ENCODE measurements around the gene AGAP2. TPM values are rescaled to one million over a fixed set of nuclear protein-coding genes. Genes with fewer than 3 reads are reported as not detected.

Gene AGAP2
- total RNA-seq, 1 experiment from 2014 or later = 0.40 TPM

DNA sequence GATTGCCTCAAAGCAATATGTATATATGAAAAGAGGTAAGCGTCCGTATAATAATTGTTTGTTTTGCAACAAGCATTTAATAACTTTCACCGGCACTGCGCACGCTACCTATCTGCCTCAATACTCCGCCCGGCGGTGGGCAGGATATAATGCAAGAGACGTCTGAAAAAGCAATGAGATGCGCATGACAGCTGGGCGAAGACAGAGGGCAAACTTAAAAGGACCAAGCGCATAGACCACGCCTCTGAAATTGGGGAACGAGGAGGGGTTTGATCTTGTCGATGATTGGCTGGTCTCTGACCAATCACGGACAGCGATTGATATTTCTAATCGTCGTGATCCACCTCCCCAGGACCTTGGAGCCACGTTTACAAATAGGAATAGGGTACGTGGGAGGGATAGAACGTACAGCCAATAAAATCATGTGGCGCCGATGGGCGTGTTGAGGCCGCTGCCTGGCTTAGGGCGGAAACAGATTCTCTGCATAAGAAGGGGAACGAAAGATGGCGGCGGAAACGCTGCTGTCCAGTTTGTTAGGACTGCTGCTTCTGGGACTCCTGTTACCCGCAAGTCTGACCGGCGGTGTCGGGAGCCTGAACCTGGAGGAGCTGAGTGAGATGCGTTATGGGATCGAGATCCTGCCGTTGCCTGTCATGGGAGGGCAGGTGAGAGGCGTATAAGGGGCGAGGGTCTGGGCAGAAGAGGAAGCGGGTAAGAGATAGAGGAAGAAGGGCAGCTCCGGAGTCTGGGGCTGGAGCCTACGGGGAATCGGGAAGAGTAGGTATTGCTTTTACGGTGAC lies 44.7 kb downstream of the AGAP2 start, which contains the start of gene OS9:
OS9 (plus strand) TSS at position 474 of the 800 bp plus-strand sequence; CDS start at position 504, 30 bp downstream.
- Histone ChIP-seq H3F3A (ENCODE audit: low read length, unreplicated experiment) (no peaks in the 10 kb centered on the region), H3K9ac (ENCODE audit: low read length) (peak within 1 kb of the TSS; percentile 75), H3K27me3 (ENCODE audit: low read length) (no peaks in the 10 kb centered on the region), H3K9me2 (replicated peaks; ENCODE audit: low read length) (no peaks in the 10 kb centered on the region), H3K4me2 (ENCODE audit: low read length) (peak within 1 kb of the TSS; percentile 100), H3K9me3 (ENCODE audit: low read length) (no peaks in the 10 kb centered on the region), H3K4me1 (ENCODE audit: insufficient read depth, low read length) (peaks cover 12% of the 10 kb centered on the region), H4K20me1 (ENCODE audit: low read length) (no peaks in the 10 kb centered on the region), H3K36me3 (ENCODE audit: low read depth, low read length) (peaks cover 23% of the 10 kb centered on the region; the same call in 1 of the 2 replicates), H3K27ac (ENCODE audit: low read length) (no peak within 1 kb of the TSS), H3K4me3 (ENCODE audit: low read length) (peak within 1 kb of the TSS; percentile 97), H3K79me2 (ENCODE audit: low read length) (peaks cover 16% of the 10 kb centered on the region), H2AFZ (ENCODE audit: low read length) (peak within 1 kb of the TSS; percentile 98)
- CTCF ChIA-PET = no interaction called here
- ATAC-seq (peak; percentile 98), DNase-seq (peak; percentile 99)
- TF ChIP-seq, protein P1, sequence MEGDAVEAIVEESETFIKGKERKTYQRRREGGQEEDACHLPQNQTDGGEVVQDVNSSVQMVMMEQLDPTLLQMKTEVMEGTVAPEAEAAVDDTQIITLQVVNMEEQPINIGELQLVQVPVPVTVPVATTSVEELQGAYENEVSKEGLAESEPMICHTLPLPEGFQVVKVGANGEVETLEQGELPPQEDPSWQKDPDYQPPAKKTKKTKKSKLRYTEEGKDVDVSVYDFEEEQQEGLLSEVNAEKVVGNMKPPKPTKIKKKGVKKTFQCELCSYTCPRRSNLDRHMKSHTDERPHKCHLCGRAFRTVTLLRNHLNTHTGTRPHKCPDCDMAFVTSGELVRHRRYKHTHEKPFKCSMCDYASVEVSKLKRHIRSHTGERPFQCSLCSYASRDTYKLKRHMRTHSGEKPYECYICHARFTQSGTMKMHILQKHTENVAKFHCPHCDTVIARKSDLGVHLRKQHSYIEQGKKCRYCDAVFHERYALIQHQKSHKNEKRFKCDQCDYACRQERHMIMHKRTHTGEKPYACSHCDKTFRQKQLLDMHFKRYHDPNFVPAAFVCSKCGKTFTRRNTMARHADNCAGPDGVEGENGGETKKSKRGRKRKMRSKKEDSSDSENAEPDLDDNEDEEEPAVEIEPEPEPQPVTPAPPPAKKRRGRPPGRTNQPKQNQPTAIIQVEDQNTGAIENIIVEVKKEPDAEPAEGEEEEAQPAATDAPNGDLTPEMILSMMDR (conservative IDR thresholded peaks at IDR 0.05; ENCODE audit: low read depth, low read length) = peak; percentile 74
- TF ChIP-seq EZH2 (IDR thresholded peaks at IDR 0.05; ENCODE audit: low read length, unreplicated experiment) (no peak), EZH2phosphoT487 (IDR thresholded peaks at IDR 0.05; ENCODE audit: borderline replicate concordance, low read length) (no peak)
- BruUV-seq (replicated peaks) = no TSS peak
- intact Hi-C loops (cut with micrococcal nuclease) = loop anchor here (1.0 to 5.0 kb wide), 2 partner anchors 61 to 112 kb away; partner anchors contain the start of gene B4GALNT1
- POLR2A ChIA-PET (ENCODE audit: unreplicated experiment) = no interaction called here

- peak overlapping the region; percentile 51 for H3K4me3 ChIP-seq (ENCODE audit: low read length)
- no peaks in the 10 kb centered on the region for H3F3A ChIP-seq (ENCODE audit: low read length, unreplicated experiment)
- H3K79me2 ChIP-seq (ENCODE audit: low read length) = peaks cover 16% of the 10 kb centered on the region
- TF ChIP-seq, protein P1 (conservative IDR thresholded peaks at IDR 0.05; ENCODE audit: low read depth, low read length) = no peak
- TF ChIP-seq EZH2 (IDR thresholded peaks at IDR 0.05; ENCODE audit: low read length, unreplicated experiment) (no peak), EZH2phosphoT487 (IDR thresholded peaks at IDR 0.05; ENCODE audit: borderline replicate concordance, low read length) (no peak)
- CTCF ChIA-PET = no interaction called here
- peak overlapping the region; percentile 65 for H3K4me2 ChIP-seq (ENCODE audit: low read length)
- no peaks in the 10 kb centered on the region for H3K9me2 ChIP-seq (replicated peaks; ENCODE audit: low read length)
- peak overlapping the region; percentile 78 for H2AFZ ChIP-seq (ENCODE audit: low read length)
- peaks cover 12% of the 10 kb centered on the region for H3K4me1 ChIP-seq (ENCODE audit: insufficient read depth, low read length)
- ATAC-seq = peak; percentile 11
- DNase-seq = no peak
- no peaks in the 10 kb centered on the region for H4K20me1 ChIP-seq (ENCODE audit: low read length)
- no TSS peak for BruUV-seq (replicated peaks)
- H3K9me3 ChIP-seq (ENCODE audit: low read length) = no peaks in the 10 kb centered on the region
- no peak overlapping the region for H3K27ac ChIP-seq (ENCODE audit: low read length)
- peaks cover 22% of the 10 kb centered on the region; the same call in 1 of the 2 replicates for H3K36me3 ChIP-seq (ENCODE audit: low read depth, low read length)
- intact Hi-C loops (cut with micrococcal nuclease) = loop anchor here (1.0 to 5.0 kb wide), 2 partner anchors 60 to 111 kb away; partner anchors contain the start of gene B4GALNT1
- POLR2A ChIA-PET (ENCODE audit: unreplicated experiment) = no interaction called here
- H3K9ac ChIP-seq (ENCODE audit: low read length) = no peak overlapping the region
- no peaks in the 10 kb centered on the region for H3K27me3 ChIP-seq (ENCODE audit: low read length)
Measured at GRCh38 chr12:57693317-57693658, 45.3 kb downstream of the AGAP2 start.

DNA sequence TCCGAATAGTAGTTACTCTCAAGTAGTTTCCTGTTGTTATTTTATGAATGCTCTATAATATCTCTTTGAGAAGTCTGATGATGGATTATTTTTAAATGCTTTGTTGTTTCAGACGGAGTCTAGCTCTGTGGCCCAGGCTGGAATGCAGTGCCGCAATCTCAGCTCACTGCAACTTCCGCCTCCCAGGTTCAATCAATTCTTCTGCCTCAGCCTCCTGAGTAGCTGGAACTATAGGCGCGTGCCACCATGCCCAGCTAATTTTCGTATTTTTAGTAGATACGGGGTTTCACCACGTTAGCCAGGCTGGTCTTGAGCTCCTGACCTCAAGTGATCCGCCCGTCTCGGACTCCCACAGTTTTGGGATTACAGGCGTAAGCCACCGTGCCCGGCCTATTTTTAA lies 46.0 kb downstream of the AGAP2 start:
- POLR2A ChIA-PET (ENCODE audit: unreplicated experiment) = no interaction called here

More for the DNA sequence above, 46.0 kb downstream of the AGAP2 start:
- Histone ChIP-seq H3K79me2 (ENCODE audit: low read length) (peaks cover 16% of the 10 kb centered on the region), H3K4me3 (ENCODE audit: low read length) (no peak overlapping the region), H3K4me1 (ENCODE audit: insufficient read depth, low read length) (peaks cover 12% of the 10 kb centered on the region), H3K9me2 (replicated peaks; ENCODE audit: low read length) (no peaks in the 10 kb centered on the region), H3K4me2 (ENCODE audit: low read length) (no peak overlapping the region), H4K20me1 (ENCODE audit: low read length) (no peaks in the 10 kb centered on the region), H3F3A (ENCODE audit: low read length, unreplicated experiment) (no peaks in the 10 kb centered on the region), H3K27me3 (ENCODE audit: low read length) (no peaks in the 10 kb centered on the region), H3K9ac (ENCODE audit: low read length) (no peak overlapping the region), H2AFZ (ENCODE audit: low read length) (no peak overlapping the region), H3K9me3 (ENCODE audit: low read length) (no peaks in the 10 kb centered on the region), H3K27ac (ENCODE audit: low read length) (no peak overlapping the region), H3K36me3 (ENCODE audit: low read depth, low read length) (peaks cover 16% of the 10 kb centered on the region; the same call in 1 of the 2 replicates)
- CTCF ChIA-PET = no interaction called here
- ATAC-seq (no peak), DNase-seq (no peak)
- no TSS peak for BruUV-seq (replicated peaks)
- TF ChIP-seq, protein P1 (conservative IDR thresholded peaks at IDR 0.05; ENCODE audit: low read depth, low read length) = no peak
- TF ChIP-seq EZH2 (IDR thresholded peaks at IDR 0.05; ENCODE audit: low read length, unreplicated experiment) (no peak), EZH2phosphoT487 (IDR thresholded peaks at IDR 0.05; ENCODE audit: borderline replicate concordance, low read length) (no peak)
- intact Hi-C loops (cut with micrococcal nuclease) = loop anchor here (5.0 kb wide), 1 partner anchor 110 kb away; no protein-coding TSS in a partner anchor

Measured in PC-3 (cell line).